Measurements from ENCODE around the gene IMMP2L.

IMMP2L gene

GRCh38 chr7:110827287-110827855, 734.9 kb downstream of the IMMP2L start:
- DNase-seq (ENCODE audit: low read depth): no peak
- no peak overlapping the region for H3K4me3 ChIP-seq (ENCODE audit: low read length)
- TF ChIP-seq, protein P1, sequence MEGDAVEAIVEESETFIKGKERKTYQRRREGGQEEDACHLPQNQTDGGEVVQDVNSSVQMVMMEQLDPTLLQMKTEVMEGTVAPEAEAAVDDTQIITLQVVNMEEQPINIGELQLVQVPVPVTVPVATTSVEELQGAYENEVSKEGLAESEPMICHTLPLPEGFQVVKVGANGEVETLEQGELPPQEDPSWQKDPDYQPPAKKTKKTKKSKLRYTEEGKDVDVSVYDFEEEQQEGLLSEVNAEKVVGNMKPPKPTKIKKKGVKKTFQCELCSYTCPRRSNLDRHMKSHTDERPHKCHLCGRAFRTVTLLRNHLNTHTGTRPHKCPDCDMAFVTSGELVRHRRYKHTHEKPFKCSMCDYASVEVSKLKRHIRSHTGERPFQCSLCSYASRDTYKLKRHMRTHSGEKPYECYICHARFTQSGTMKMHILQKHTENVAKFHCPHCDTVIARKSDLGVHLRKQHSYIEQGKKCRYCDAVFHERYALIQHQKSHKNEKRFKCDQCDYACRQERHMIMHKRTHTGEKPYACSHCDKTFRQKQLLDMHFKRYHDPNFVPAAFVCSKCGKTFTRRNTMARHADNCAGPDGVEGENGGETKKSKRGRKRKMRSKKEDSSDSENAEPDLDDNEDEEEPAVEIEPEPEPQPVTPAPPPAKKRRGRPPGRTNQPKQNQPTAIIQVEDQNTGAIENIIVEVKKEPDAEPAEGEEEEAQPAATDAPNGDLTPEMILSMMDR (IDR thresholded peaks at IDR 0.05; ENCODE audit: insufficient read depth, low read depth, low read length, missing control alignments): no peak

- no peak for DNase-seq (ENCODE audit: low read depth)
- no peak overlapping the region for H3K4me3 ChIP-seq (ENCODE audit: low read length)
- TF ChIP-seq, protein P1 (IDR thresholded peaks at IDR 0.05; ENCODE audit: insufficient read depth, low read depth, low read length, missing control alignments): no peak
Observed at GRCh38 chr7:110813986-110814385, 748.3 kb downstream of the IMMP2L start.

DNA sequence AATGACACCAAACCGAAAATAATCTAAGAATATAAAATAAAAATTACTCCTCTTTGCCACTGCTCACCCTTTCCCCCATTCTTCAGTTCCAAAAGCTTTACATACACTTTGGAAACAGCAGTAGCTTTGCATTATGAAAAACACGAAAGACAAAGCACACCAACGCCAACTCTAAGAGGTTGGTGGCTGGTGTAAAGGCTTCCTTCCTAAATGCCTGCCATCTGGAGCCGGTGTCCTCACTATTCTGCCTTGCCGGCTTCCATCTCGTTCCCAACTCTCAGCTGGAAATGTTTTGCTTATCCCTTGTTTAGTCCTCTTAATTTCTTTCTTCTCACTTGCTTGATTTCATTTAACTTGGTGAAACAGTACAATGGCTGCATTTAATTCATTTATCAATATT, 752.5 kb downstream of the IMMP2L start:
- no peak overlapping the region for H3K4me3 ChIP-seq (ENCODE audit: low read length)
- DNase-seq (ENCODE audit: low read depth): no peak
- TF ChIP-seq, protein P1 (IDR thresholded peaks at IDR 0.05; ENCODE audit: insufficient read depth, low read depth, low read length, missing control alignments): no peak

GRCh38 chr7:110808361-110808760, 753.9 kb downstream of the IMMP2L start:
- H3K4me3 ChIP-seq (ENCODE audit: low read length): no peak overlapping the region
- TF ChIP-seq, protein P1 (IDR thresholded peaks at IDR 0.05; ENCODE audit: insufficient read depth, low read depth, low read length, missing control alignments): no peak
- DNase-seq (ENCODE audit: low read depth): no peak

- H3K4me3 ChIP-seq (ENCODE audit: low read length): no peak overlapping the region
- TF ChIP-seq, protein P1 (IDR thresholded peaks at IDR 0.05; ENCODE audit: insufficient read depth, low read depth, low read length, missing control alignments): no peak
- no peak for DNase-seq (ENCODE audit: low read depth)
Observed at GRCh38 chr7:110804501-110804900, 757.8 kb downstream of the IMMP2L start.

- no peak for DNase-seq (ENCODE audit: low read depth)
Observed at GRCh38 chr7:110803602-110804143, 758.6 kb downstream of the IMMP2L start.

More at GRCh38 chr7:110803602-110804143, 758.6 kb downstream of the IMMP2L start:
- TF ChIP-seq, protein P1 (IDR thresholded peaks at IDR 0.05; ENCODE audit: insufficient read depth, low read depth, low read length, missing control alignments): no peak
- no peak overlapping the region for H3K4me3 ChIP-seq (ENCODE audit: low read length)
